ENCODE results near the gene AMTN. TPM values are rescaled to one million over a fixed set of nuclear protein-coding genes. Genes with fewer than 3 reads are reported as not detected.

Gene AMTN
- total and polyA plus RNA-seq, 2 of the 8 experiments (the other 6 are each of a cell fraction or from before 2014, with no cell fraction given) = not detected

DNA sequence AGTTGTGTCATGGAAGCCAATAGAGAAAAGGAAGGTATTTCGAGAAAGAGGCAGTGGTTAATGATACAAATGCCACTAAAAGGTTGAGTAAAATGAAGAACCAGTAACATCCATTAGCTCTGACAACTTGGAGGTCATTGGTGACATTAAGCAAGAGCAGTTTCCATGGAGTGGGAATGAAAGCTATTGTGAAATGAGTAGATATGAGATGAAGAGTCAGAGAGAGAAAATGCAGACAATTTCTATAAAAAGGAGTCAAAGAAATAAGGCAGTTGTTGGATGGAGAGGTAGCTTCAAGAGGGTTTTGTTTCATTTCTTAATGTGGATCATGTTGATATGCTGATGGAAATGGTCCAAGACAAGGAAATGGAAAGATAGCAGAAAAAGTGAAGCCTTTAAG, 9.6 kb upstream of the AMTN start:
- Histone ChIP-seq H2BK20ac (ENCODE audit: low read length) (no peak overlapping the region), H4K8ac (ENCODE audit: extremely low read depth, insufficient read depth, low read length) (no peak overlapping the region), H3K79me1 (ENCODE audit: low read depth, low read length) (no peaks in the 10 kb centered on the region), H3K56ac (replicated peaks; ENCODE audit: insufficient read length, low read depth, low read length) (no peak overlapping the region), H3K9ac (replicated peaks in 1 of 4; ENCODE audit: extremely low read depth in 1 of 4, low read depth in 3 of 4, low read length in 3 of 4) (no peak overlapping the region), H2AK5ac (ENCODE audit: low read depth, low read length) (no peak overlapping the region), H2BK5ac (ENCODE audit: low read depth, low read length) (no peak overlapping the region), H3K27me3 (replicated peaks in 1 of 4; ENCODE audit: control insufficient read depth in 3 of 4, extremely low read depth in 1 of 4, insufficient read depth in 3 of 4, low read length in 3 of 4) (no peaks in the 10 kb centered on the region), H3K23ac (ENCODE audit: insufficient read length) (no peak overlapping the region), H3K18ac (ENCODE audit: extremely low read depth, low read length) (no peak overlapping the region), H2BK15ac (ENCODE audit: low read length) (no peak overlapping the region), H2BK12ac (ENCODE audit: low read depth, low read length) (no peak overlapping the region), H2AFZ (ENCODE audit: low read length) (no peak overlapping the region), H3K4ac (replicated peaks; ENCODE audit: insufficient read length, low read depth, low read length) (no peak overlapping the region), H3K4me1 (replicated peaks in 1 of 4; ENCODE audit: control insufficient read depth in 3 of 4, insufficient read depth in 4 of 4, low read length in 3 of 4) (no peaks in the 10 kb centered on the region), H3K27ac (ENCODE audit: low read depth, low read length) (no peak overlapping the region), H4K91ac (replicated peaks; ENCODE audit: insufficient read length, low read length) (no peak overlapping the region), H3K9me3 (ENCODE audit: insufficient read depth in 2 of 2, low read depth in 1 of 2, low read length in 1 of 2) (no peaks in the 10 kb centered on the region), H3K79me2 (ENCODE audit: control insufficient read depth in 1 of 2, insufficient read depth in 2 of 2, low read length in 2 of 2) (no peaks in the 10 kb centered on the region), H2BK120ac (replicated peaks; ENCODE audit: low read depth, low read length) (no peak overlapping the region), H3K4me2 (ENCODE audit: insufficient read depth in 1 of 2, low read depth in 2 of 2, low read length in 2 of 2) (no peak overlapping the region), H3K23me2 (ENCODE audit: low read depth, low read length) (no peaks in the 10 kb centered on the region), H4K20me1 (replicated peaks in 1 of 2; ENCODE audit: control insufficient read depth in 1 of 2, insufficient read depth in 2 of 2, low read length in 2 of 2) (no peaks in the 10 kb centered on the region), H4K5ac (ENCODE audit: insufficient read length, low read depth, low read length) (no peak overlapping the region), H3K36me3 (ENCODE audit: control insufficient read depth in 2 of 4, insufficient read depth in 4 of 4, low read length in 3 of 4) (no peaks in the 10 kb centered on the region), H3K14ac (ENCODE audit: insufficient read length) (no peak overlapping the region), H3K4me3 (ENCODE audit: extremely low read depth in 1 of 4, insufficient read depth in 2 of 4, low read depth in 3 of 4, low read length in 4 of 4) (no peak overlapping the region)
- DNase-seq (ENCODE audit: low read depth in 1 of 2, low spot score in 2 of 2) = no peak
- WGBS, 2 experiments (ENCODE audit: extremely low coverage in 1 of 2, insufficient coverage in 1 of 2, insufficient read length in 1 of 2, insufficient replicate concordance in 2 of 2, low coverage in 1 of 2, low lambda C conversion rate in 2 of 2, missing lambda C conversion rate in 1 of 2) = 65% methylated on average over 1 of the region's 1 CpG; no CpG with 5 or more reads in 1 of the 2 experiments
- ChIA-PET POLR2A (ENCODE audit: partially characterized antibody) (no interaction called here), CTCF (ENCODE audit: partially characterized antibody) (interaction anchor here (0.7 kb wide), 1 partner anchor 612 kb away, joined by 3 read pairs; no protein-coding TSS in a partner anchor)
- FAIRE-seq = no peak
- no peak for TF ChIP-seq MAFK (IDR thresholded peaks at IDR 0.05; ENCODE audit: low read depth, low read length)
- no peak for TF ChIP-seq TBP (IDR thresholded peaks at IDR 0.05; ENCODE audit: low read depth, low read length)
- no peak for TF ChIP-seq CHD1 (IDR thresholded peaks at IDR 0.05; ENCODE audit: low read depth, low read length)
- no peak for TF ChIP-seq CHD2 (IDR thresholded peaks at IDR 0.05; ENCODE audit: low read length)
- TF ChIP-seq FOSL1 (IDR thresholded peaks at IDR 0.05; ENCODE audit: insufficient read depth, low read depth, low read length) = no peak
- no peak for TF ChIP-seq POLR2AphosphoS5 (IDR thresholded peaks at IDR 0.05; ENCODE audit: low read depth, low read length)
- TF ChIP-seq SIN3A (conservative IDR thresholded peaks at IDR 0.05 in 1 of 2, IDR thresholded peaks at IDR 0.05 in 1 of 2; ENCODE audit: low read depth in 1 of 2, low read length in 2 of 2) = no peak
- TF ChIP-seq, protein P1, sequence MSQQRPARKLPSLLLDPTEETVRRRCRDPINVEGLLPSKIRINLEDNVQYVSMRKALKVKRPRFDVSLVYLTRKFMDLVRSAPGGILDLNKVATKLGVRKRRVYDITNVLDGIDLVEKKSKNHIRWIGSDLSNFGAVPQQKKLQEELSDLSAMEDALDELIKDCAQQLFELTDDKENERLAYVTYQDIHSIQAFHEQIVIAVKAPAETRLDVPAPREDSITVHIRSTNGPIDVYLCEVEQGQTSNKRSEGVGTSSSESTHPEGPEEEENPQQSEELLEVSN (IDR thresholded peaks at IDR 0.05) = no peak
- TF ChIP-seq, protein P2, sequence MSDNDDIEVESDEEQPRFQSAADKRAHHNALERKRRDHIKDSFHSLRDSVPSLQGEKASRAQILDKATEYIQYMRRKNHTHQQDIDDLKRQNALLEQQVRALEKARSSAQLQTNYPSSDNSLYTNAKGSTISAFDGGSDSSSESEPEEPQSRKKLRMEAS (IDR thresholded peaks at IDR 0.05) = no peak
- TF ChIP-seq YY1 (IDR thresholded peaks at IDR 0.05; ENCODE audit: low read depth, low read length) = no peak
- TF ChIP-seq POU5F1 (IDR thresholded peaks at IDR 0.05; ENCODE audit: low read depth, low read length) = no peak
- TF ChIP-seq SP1 (IDR thresholded peaks at IDR 0.05; ENCODE audit: low read depth, low read length) = no peak
- no peak for TF ChIP-seq TEAD4 (IDR thresholded peaks at IDR 0.05; ENCODE audit: low read depth, low read length)
- TF ChIP-seq BACH1 (IDR thresholded peaks at IDR 0.05; ENCODE audit: low read length) = no peak
- no peak for TF ChIP-seq KDM1A (IDR thresholded peaks at IDR 0.05; ENCODE audit: borderline replicate concordance, low read length)
